TTC549 (cell line): ENCODE results near the gene HSDL2.
"Not testable (repeated sequence)": the region's sequence is repeated elsewhere in the genome, so short reads cannot be mapped to it uniquely, and the experiment has no call there.

Experiments used
- FAIRE-seq: peaks from 2 replicates; lab custom pipeline; 2012; peaks lifted over from hg19 to GRCh38; lab: Jason Lieb, UNC

HSDL2 gene

GRCh38 chr9:112401175-112401815 lies 21.4 kb downstream of the HSDL2 start:
- FAIRE-seq, result no peak

- no peak for FAIRE-seq
These were observed 23.8 kb downstream of the HSDL2 start for GRCh38 chr9:112403614-112404201.

DNA sequence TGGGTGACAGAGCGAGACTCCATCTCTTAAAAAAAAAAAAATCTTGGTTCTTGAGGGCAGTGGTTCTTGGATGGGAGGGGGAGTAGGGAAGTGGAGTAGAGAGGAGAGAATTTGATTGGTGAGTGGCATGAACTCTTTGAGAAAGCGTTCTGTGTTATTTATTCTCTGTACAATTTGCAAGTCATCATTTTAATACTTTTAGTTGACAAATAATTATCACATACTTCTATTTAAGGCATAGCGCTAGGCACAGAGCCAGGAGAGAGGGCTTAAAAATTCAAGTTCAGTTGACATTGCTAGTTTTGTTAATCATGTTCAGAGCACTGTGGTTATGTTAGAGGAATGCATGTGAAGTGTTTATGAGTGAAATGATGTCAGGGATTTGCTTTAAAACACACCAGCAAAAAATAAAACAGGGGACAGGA lies 24.6 kb downstream of the HSDL2 start:
- no peak for FAIRE-seq

DNA sequence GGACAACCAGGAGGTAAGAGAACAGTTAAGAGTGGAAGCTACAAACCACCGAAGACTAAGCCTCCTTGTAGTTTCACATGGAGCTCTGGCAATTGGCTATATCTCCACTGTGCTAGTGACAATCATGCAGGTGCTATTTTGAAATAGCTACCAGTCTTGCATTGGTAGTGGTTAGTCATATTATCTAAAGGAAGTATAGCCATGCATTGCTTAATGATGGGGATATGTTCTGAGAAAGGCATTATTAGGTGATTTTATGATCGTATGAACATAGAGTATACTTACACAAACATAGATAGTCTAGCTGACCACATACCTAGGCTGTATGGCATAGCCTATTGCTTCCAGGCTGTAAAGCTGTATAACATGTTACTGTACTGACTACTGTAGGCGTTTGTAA lies 28.4 kb downstream of the HSDL2 start:
- FAIRE-seq, result no peak

DNA sequence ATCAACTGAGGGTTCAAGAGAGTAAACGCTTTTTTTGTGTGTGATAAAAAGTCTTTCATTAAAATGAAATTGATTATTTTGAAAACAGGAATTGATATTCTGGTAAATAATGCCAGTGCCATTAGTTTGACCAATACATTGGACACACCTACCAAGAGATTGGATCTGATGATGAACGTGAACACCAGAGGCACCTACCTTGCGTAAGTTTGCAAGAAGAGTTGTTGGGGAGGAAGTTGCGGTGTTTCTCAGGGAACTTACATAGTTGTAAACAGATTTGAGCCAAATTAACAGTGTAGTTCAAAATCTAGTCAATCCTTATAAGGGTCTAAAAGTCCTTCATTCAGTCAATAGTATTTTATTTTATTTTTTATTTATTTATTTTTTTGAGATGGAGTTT lies 28.9 kb downstream of the HSDL2 start:
- FAIRE-seq, result no peak

DNA sequence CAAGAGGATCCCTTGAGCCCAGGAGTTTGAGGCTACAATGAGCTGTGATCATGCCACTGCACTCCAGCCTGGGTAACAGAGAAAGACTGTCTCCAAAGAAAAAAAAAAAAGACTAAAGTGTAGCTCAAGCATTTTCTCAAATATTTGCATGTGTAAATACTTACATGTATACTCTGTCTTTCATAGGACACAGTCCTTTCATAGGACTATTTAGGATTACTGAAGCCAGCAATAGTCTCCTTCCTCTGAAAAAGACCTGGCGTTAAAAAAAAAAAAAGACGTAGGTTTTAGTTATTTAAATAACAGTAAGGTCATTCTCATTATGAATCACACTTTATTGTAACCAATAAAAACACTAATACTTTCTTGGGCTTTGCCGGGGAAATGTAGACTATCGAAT lies 29.9 kb downstream of the HSDL2 start:
- no peak for FAIRE-seq

- FAIRE-seq, result no peak
These were observed 31.7 kb downstream of the HSDL2 start for GRCh38 chr9:112411626-112412027.

GRCh38 chr9:112413728-112414127 lies 33.8 kb downstream of the HSDL2 start:
- not testable (repeated sequence) for FAIRE-seq

DNA sequence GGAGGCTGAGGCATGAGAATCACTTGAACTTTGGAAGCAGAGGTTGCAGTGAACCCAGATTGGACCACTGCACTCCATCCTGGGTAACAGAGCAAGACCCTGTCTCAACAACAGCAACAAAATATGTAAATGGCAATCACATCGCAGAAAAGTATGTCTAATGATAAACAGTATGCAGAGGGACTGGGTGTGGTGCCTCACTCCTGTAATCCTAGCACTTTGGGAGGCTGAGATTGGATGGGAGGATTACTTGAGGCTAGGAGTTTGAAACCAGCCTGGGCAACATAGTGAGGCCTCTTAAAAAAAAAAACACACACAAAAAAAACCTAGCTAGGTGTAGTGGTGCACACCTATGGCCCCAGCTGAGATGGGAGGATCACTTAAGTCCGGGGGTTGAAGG lies 40.3 kb downstream of the HSDL2 start:
- FAIRE-seq, result no peak

DNA sequence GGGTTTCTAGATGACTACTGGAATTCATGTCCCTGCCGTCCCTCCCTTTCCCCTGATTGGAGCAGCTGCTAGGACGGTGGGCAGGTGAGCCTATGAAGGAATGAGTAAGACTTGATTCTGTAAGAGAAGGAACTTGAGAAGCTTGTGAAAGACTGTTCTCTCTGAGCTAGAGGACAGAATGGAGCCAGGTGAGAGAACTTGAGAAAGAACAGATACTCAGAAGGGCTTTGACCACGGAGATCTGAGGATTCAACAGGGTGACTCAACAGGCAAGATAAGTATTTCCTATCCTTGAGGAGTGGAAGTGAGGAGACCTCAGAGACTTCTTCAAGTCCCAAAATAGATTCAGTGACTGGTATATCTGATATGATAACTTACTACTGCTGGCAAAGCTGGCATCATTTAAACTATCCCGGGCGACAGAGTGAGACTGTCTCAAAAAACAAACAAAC lies 41.9 kb downstream of the HSDL2 start:
- FAIRE-seq, result no peak

- no peak for FAIRE-seq
These were observed 42.7 kb downstream of the HSDL2 start for GRCh38 chr9:112422417-112423148.

GRCh38 chr9:112430006-112430522 lies 50.2 kb downstream of the HSDL2 start:
- FAIRE-seq, result no peak

- no peak for FAIRE-seq
These were observed 53.8 kb downstream of the HSDL2 start for GRCh38 chr9:112433499-112434392.

GRCh38 chr9:112434487-112434886 lies 54.6 kb downstream of the HSDL2 start:
- no peak for FAIRE-seq

DNA sequence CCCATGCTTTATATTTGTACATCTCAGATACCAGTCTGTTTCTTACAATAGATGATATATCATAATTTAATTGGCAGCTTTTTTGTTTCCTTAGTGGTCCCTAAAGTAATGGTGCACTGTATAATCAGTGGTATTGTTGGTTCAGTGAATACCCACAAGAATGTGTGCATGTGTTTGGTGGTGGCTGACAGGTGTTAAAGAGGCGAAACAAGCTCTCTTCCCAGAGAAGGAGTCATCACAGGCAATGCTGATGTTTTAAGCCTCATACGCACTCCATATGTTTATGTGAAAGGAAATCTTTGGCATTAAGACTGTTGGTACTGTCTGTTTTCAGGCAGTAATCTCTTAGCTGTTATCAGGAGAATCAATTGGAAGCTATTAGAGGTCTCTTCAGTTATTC lies 57.5 kb downstream of the HSDL2 start:
- FAIRE-seq, result no peak

GRCh38 chr9:112439171-112439570 lies 59.3 kb downstream of the HSDL2 start:
- FAIRE-seq, result no peak

GRCh38 chr9:112439825-112440224 lies 59.9 kb downstream of the HSDL2 start:
- FAIRE-seq, result no peak

- no peak for FAIRE-seq
These were observed 63.3 kb downstream of the HSDL2 start for GRCh38 chr9:112443200-112443599.

GRCh38 chr9:112443636-112444035 lies 63.7 kb downstream of the HSDL2 start:
- no peak for FAIRE-seq

GRCh38 chr9:112445196-112445595 lies 65.3 kb downstream of the HSDL2 start:
- no peak for FAIRE-seq

GRCh38 chr9:112446080-112446479 lies 66.2 kb downstream of the HSDL2 start:
- FAIRE-seq, result no peak

- FAIRE-seq, result no peak
These were observed 66.6 kb downstream of the HSDL2 start for GRCh38 chr9:112446526-112446925.
